DLD1 (cell line): ENCODE data around the gene KIF23.
"Not testable (repeated sequence)": the region's sequence is repeated elsewhere in the genome, so short reads cannot be mapped to it uniquely, and the experiment has no call there.

Experiments
- in situ Hi-C: cut with HindIII; loops from 2 replicates; pipeline ENCODE4 v1.10.0; 2017; ENCODE audit warnings: low sequenced_read_pairs

Gene KIF23

DNA sequence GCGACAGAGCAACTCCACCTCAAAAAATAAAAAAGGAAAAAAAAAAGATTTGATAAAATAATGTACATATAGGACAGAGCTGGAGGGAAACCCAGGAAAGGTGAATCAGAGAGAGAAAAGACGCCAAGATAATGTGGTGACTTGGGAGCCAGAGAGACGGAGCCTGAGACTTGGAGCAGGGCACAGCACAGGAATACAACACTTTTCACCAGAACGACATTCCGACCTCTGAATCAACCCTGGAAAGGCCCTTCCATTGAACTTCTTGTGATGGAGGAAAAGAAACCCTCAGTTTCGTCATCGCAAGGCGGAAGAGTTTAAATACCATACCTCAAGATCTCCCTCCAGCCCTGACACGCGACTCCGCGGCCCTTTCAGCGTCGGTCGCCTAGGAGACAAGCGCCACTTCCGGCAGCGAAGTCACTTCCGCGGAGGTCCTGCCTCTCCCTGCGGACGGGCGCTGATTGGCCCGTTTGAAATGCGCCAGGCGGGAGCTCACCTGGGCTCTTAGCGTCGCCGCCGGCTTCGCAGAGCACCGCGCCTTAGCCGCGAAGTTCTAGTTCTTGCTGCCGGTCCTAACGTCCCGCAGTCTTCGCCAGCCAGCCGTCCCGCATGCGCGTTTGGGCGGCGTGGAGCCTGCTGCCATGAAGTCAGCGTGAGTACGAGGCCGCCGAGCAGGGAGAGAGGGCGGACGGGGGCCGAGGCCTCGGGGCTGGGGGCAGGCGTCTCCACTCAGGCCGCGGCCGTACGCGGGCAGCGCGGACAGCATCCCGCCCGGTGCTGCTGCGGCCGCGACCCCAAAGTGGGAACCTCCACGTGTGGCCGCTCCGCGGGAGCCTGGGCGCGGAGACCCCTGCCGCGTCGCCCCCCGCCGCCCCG is at the start of gene KIF23:
Gene KIF23, plus strand, starts transcription at position 528 of the 879 bp plus-strand sequence. Its CDS starts 117 bp downstream, at position 645.
- in situ Hi-C loops = no loop called here

GRCh38 chr15:69367236-69367635 is 46.9 kb upstream of the KIF23 start:
- in situ Hi-C loops = no loop called here

- in situ Hi-C loops = no loop called here
Observed at GRCh38 chr15:69369631-69370030, 44.5 kb upstream of the KIF23 start.

DNA sequence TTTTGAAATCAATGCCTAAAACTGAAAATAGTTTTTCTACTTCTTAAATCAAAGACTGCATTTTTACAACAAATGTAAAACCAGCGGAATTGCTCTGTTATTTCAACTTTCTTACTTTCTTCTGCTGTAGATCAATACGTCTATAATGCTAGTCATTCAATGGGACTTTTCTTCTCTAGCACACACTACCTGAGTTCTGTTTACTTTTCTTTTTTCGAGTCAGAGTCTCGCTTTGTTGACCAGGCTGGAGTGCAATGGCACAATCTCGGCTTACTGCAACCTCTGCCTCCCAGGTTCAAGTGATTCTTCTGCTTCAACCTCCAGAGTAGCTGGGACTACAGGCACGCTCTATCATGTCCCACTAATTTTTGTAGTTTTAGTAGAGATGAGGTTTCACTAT is 40.7 kb upstream of the KIF23 start:
- in situ Hi-C loops = no loop called here

DNA sequence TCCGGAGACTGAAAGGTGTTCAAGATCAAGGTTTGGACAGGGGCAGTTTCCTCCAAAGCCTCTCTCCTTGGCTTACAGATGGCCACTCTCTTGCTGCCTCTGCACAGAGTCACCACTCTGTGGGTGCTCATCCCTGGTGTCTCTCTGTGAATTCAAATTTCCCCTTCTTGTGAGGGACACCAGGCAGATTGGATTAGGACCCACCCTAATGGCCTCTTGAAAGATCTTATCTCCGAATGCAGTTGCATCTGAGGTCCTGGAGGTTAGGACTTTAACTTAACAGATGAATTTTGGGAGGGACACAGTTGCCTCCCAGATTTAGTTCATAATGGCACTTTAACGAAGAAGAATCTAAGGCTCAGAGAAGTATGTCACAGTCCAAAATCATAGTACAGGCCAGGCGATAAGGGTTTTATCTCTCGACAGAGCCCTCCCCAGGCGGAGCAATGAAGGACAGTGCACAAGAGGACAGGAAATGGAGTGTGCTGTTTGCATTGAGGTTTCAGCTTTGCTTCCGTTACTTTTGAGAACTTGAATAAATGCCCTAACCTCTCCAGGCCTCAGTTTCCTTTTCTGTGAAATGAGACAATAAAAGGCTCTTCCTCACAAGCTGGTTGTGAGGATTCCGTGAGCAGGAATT is 38.9 kb upstream of the KIF23 start:
- in situ Hi-C loops = no loop called here

GRCh38 chr15:69377216-69377970 is 36.8 kb upstream of the KIF23 start:
- in situ Hi-C loops = no loop called here

GRCh38 chr15:69380100-69380725 is 33.9 kb upstream of the KIF23 start:
- in situ Hi-C loops = no loop called here

DNA sequence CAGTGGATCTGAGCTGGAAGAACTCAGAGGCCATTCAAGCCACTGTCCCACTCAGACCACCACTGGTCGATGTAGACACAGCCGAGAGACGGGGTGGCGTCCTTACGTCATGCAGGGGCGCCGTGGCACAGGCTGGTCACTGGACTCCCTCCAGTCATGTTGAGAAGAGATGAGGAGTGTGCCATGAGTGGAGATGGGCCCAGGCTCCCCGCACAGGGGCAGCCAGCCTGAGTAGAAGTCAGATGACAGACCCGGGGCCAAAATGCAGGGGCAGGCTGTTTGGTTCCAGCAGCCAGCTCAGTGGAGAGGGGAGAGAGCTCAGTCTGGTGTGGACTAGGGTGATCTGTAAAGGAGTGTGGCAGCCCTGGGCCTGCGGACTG is 33.4 kb upstream of the KIF23 start:
- in situ Hi-C loops = no loop called here

DNA sequence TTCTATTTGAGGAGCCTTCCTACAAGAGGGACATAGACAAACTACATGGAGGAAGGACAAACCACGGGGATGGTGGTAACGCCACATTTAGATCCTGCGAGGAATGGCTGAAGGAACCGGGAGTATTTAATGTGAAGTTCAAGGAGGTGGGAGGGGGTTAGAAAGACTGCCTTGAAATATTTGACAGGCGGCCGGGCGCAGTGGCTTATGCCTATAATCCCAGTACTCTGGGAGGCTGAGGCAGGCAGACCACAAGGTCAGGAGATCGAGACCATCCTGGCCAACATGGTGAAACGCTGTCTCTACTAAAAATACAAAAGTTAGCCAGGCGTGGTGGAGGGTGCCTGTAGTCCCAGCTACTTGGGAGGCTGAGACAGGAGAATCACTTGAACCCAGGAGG is 32.0 kb upstream of the KIF23 start:
- in situ Hi-C loops = not testable (repeated sequence)

DNA sequence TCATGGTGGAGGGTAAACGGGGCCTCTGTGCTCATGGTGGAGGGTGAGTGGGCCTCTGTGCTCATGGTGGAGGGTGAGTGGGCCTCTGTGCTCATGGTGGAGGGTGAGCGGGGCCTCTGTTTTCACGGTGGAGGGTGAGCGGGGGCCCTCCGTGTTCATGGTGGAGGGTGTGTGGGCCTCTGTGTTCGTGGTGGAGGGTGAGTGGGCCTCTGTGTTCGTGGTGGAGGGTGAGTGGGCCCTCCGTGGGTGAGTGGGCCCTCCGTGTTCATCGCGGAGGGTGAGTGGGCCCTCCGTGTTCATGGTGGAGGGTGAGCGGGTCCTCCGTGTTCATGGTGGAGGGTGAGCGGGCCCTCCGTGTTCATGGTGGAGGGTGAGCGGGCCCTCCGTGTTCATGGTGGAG is 30.1 kb upstream of the KIF23 start:
- in situ Hi-C loops = not testable (repeated sequence)

DNA sequence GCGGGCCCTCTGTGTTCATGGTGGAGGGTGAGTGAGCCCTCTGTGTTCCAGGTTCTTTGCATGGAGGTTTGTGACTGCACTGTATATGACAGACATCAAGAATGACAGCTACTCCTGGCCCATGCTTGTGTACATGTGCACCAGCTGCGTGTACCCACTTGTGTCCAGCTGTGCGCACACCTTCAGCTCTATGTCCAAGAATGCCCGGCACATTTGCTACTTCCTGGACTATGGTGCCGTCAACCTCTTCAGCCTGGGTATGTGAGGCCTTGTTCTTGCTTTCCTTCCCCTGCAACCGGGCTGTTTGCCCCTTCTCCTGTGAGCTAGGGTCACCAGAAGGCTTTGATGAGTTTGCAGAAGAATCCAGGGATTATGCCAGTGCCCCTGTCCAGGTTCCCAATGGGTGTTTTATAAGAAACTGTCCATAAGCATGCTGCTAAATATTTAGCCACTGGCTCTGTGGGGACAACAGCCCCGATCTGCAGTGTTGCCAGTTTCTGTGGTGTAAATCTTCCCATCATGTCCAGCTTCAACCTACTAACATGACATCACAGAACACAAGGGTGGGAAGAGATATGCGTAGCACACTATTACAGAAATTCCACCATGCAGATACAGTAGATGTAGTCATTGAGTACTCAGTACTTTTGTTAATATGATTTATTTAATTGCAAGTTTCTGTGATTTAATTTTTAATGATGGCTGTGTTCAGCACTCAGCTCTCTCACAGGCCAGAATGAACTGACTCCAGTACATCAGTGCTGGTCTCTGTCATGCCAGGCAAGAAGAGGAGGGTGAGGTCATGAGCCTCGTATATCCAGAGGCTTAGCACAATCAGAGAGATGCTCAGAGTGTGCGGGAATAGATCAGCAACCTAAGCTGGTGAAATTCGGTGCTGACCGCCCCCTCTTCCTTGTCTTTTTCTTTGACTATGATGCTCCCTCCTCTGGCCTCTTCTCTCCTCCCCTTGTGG is 29.2 kb upstream of the KIF23 start:
- in situ Hi-C loops = no loop called here

GRCh38 chr15:69385831-69386230 is 28.3 kb upstream of the KIF23 start:
- in situ Hi-C loops = no loop called here

GRCh38 chr15:69386284-69386683 is 27.9 kb upstream of the KIF23 start:
- in situ Hi-C loops = no loop called here

DNA sequence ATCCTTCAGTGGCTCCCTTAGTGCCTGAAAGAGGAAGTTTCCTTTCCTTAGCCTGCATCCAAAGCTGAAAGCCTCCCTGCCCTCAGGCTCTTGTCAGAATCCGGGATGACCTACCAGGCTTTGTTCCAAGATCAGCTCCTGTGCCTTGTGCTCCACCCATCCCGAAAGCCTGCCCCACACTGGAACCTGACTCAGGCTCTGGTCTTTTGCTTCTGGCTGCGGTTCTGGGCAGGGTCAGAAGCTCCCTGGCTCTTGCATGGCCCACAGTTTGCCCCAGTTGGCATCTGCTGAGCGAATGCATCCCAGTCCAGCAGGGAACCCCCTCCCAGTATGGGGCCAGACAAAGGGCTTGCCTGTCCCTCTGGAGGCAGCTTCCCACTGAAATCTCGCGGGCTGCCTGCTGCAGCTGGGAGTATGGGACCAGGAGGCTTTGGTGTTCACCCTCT is 25.9 kb upstream of the KIF23 start:
- in situ Hi-C loops = no loop called here

GRCh38 chr15:69389426-69389825 is 24.7 kb upstream of the KIF23 start:
- in situ Hi-C loops = no loop called here

DNA sequence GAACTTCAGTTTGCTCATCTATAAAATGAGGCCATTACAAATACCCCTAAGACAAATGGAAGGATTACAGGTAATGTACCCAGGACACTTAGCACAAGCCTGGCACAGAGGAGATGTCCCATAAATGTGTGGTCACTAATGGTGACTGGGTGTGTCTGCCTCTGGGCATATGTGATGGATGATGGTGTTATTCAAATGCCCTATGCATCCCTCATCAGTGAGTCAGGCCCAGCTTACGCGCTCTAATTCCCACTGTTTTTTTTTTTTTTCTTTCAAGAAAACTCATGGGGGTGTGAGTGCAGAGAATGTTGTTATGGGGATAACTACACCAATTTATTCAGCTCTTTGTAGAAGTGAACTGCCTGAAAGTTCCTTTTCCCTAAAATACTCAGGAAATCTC is 23.6 kb upstream of the KIF23 start:
- in situ Hi-C loops = no loop called here

DNA sequence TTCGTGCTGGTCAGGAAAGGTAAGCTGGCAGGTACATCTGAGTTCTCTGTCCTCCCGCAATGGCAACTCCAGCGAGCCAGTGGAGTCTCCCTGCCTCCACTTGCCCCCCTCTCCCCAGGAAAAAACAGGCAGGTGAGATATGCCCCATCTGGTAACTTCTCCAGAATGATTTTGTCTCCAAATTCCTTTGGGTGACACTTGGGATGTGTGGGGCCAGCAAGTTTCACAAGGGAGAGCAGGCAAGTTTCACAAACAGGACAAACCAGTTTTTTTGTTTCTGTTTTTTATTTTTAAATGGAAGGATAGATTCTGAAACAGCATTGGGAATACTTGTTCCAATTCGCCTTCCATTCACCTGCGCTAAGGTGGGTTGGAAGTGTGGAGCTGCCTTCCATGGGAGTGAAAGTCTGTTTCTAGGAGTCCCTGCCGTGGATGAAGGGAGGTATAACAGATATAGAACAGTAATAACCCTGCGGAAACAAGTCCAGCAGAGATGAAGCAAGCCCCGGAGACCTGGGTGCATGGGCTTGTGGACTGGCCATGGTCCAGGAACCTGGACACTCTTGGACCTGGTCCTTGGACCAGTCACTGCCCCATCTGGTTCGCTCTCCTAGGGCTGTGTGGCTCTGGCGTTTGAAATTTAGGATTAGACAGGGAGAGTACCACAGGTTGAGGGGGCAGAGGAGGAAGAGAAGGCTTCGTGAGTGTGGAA is 22.9 kb upstream of the KIF23 start:
- in situ Hi-C loops = no loop called here

DNA sequence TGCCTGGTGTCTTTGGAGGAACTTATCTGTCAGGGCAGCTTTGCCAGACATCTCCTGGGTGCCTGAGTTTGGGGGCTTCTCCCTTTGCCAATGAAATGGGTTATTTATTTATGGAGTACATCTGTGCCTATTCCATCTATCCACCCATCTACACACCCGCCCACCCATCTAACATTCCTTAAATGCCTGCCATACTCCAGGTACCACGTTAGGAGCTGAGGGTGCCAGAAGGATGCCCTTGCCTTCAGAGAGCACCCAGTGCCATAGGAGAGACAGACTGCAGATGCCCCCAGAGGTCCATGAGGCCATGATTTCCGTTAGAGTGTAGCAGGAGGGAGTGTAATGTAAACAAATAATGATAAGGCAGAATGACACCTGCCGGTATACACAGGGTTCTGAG is 21.8 kb upstream of the KIF23 start:
- in situ Hi-C loops = no loop called here

GRCh38 chr15:69393831-69394491 is 20.2 kb upstream of the KIF23 start:
- in situ Hi-C loops = no loop called here
